CMK (cell line): ENCODE data around the gene ST6GALNAC4.

Experiments used
- DNase-seq: peaks from one replicate; pipeline ENCODE4 v3.0.0-alpha.2; 2010; ENCODE audit warnings: low read depth

ST6GALNAC4 gene

DNA sequence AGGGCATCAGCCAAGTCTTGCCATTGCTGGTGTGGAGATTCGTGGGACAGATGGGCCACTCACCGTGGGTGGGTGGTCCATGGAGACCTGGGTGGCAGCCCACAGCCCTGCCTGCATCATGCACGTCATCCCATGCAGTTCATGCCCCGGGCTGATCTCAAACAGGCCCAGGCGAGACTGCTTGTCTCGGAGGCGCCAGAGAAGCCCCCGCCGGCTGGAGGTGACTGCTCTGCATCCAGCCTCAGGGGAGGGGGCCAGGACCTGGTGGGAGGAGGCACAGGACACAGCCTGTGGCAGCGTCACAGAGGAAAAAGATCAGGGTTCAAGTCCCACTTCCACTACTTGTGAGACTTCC is 12.8 kb upstream of the ST6GALNAC4 start:
- DNase-seq, result no peak

DNA sequence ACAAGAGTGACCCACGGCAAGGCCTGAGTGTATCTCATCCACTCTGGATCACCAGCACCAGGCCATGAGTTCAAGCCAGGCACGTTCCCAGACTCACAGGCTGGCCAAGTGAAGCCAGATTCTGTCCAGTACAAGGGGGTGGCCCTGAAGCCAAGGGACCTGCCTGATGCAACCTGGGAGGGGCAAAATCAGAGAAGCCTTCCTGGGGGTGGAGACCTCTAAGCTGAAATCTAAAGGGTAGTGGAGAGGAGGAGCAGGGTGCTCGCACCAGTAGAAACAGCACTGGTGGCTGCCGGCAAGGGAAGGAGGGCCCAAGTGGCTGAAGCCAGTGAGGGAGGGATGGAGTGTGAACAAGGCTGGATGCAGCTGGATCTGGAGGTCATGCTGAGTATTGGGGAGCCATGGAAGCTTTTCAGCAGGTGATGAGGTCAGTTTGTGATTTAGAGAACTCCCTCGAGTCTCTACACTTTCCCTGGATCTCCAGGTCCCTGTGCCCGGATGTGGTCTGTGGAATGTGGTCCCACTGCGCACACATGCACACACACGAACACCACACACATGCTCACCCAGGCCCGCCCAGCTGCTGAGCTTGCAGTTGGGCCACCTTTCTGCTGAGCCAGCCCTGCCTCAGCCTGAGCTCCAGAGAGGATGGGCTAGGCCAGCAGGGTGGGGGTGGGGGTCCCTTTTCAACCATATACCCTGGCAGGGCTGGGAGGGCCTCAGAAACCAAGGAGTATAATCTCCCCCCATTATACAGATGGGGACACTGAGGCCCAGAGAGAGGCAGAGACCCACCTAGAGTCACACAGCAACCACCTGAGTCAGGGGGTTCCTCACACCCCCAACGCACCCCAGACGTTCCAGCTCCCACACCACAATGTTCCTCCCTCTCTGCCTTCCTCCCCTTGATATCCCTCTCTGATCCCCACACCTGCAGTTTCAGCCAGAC is 12.1 kb upstream of the ST6GALNAC4 start:
- no peak for DNase-seq

DNA sequence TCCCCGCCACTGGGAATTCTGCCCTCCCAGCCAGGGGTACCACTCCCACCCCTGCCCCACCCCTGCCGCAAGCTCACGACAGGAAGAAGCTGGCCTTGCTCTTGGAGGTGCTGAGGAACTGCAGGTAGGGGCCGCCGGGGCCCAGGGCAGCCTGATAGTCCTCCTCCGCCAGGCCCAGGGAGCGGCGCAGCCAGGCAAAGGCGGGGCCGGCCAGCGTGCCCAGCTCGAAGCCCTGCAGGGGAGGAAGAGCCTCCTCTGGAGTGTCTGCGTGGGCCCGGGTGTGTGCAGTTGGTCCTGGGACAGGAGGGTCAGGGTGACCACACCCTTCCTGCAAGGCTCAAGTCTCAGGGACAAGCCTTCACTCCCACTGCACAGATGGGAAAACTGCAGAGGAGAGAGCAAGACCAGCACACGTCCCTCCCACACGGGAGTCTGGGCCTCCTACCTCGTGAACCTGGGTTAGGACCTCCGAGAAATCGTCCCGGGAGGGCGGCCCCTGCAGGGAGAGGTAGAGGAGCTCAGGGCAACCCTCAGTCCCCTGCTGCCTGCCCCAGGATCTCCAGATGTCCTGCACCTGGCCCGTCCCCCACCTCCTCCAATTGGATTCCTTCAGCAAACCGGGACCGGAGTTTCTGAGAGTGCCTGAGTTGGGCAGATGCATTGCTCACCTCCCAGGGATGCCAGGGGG is 11.3 kb upstream of the ST6GALNAC4 start:
- no peak for DNase-seq

DNA sequence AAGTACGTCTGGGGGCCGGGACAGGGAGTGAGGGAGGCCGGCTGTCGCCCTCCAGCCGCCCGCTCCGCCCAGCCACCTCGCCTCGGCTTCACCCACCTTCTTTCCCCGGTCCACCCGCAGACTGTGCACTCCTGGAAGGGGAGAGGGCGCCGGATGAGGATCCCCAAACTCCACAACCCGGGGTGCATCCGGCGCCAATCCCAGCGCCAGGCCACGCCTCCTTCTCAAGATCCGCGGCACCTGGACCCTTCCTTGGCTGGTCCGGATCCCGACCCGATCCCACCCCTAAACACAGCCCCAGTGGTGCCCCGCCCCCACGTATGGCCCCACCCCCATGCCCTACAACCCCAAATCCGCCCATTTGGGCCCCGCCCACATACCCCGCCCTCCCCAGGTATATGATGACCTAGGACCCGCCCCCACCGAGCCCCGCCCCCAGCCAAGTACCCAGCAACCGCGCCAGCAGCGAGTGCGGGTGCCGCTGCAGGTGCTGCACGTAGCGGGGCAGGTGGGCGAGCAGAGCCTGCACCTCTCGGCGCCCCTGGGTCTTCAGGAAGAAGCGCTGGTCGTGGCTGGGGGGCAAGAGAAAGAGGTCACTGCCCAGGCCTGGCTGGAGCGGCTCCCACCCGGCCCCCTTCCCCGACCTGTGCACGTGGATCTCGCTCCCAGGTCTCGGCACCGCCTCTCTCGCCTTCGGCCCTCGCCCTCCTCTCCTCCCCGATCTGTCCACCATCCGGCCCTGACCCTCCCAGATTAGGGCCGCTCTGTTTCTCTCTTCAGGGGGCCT is 10.6 kb upstream of the ST6GALNAC4 start:
- DNase-seq, result no peak

DNA sequence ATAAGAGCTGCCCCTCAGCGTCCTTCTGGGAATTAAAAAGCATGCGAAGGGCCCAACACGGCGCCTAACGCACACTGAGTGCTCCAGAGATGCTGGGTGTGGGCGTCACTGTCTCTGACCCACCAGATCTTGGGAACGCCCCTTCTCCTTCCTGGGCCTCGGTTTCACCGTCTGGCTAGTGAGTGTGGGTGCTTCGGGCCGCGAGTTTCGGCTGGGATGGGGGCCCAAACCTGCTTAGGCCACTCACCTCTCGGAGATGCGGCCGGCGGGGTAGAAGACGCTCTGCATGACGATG is 10.0 kb upstream of the ST6GALNAC4 start:
- DNase-seq, result no peak

DNA sequence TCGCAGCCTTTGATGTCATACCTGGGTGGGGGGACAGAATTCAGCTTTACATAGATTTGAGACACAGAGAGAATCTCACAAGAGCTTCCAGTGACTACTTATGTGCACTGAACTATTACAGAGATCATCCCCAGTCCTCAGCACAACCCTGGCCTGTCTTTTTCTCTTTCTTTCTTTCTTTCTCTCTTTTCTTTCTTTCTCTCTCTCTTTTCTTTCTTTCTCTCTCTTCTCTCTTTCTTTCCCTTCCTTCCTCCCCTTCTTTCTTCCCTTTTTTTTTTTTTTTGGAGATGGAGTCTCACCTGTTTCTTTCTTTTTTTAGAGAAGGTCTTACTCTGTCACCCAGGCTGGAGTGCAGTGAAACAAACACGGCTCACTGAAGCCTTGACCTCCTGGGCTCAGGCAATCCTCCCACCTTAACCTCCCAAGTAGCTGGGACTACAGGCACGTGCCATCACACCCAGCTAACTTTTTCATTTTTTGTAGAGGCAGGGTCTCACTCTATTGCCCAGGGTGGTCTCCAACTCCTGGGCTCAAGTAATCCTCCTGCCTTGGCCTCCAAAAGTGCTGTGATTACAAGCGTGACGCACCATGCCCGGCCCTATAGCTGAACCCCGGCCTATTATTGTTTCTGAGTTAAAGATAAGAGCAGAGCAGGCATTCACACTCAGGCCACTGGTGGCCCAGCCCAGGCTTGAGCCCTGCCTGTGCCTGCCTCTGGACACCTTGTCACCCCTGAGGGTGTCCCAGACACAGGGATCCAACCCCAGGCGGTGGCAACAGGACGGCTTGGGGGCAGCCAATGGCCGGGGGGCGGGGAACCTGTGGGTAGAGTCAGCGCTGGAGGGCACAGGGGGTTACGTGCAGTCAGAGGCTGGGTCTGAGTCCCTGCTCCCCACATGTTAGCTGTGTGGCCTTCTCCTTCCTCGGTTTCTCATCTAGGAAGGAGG is 9.4 kb upstream of the ST6GALNAC4 start:
- no peak for DNase-seq

DNA sequence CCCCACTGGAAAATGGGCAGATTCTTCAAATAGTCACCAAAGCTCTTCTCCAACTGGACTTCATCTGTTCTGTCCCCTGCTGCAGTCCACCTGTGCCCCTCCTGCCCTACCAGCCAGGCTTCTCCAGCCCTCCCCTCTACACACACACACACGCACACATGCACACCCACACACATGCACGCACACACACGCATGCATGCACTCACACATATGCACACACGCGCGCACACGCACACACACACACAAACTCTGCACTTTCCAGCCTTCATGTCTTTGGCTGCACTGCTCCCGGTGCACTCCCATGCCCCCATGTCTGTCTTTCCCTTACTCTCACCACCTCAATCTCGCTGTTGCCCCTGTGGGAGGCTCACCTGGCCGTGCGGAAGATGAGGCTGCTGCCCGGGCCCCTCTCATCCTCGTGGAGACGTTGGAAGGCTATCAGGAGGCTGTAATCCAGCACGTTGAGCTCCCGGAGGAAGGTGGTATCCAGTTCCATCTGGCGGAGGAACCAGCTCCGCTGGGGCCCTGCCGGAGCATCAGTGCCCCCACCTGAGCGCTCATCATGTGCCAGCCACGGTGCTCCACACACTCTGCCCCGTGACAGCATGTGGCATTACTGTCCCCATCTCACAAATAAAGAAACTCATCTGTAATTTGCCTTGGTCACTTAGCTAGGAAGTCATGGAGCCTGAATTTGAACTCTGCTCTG is 8.0 kb upstream of the ST6GALNAC4 start:
- no peak for DNase-seq

DNA sequence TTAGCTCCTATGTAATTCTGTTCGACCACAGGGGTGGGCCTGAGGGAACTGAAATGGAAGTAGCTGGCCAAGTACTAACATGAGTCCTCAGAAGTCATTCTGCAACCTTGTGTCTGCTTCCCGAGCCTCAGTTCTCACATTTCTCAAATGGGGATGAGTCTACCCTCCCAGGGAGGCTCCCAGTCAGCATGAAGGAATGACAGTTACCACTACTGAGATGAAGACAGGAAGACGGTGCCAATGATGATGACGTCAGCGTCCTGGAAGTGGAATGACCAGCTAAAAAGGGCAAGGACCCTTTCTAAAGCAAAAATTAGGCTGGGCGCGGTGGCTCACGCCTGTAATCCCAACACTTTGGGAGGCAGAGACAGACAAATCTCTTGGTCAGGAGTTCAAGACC is 6.9 kb upstream of the ST6GALNAC4 start:
- no peak for DNase-seq

DNA sequence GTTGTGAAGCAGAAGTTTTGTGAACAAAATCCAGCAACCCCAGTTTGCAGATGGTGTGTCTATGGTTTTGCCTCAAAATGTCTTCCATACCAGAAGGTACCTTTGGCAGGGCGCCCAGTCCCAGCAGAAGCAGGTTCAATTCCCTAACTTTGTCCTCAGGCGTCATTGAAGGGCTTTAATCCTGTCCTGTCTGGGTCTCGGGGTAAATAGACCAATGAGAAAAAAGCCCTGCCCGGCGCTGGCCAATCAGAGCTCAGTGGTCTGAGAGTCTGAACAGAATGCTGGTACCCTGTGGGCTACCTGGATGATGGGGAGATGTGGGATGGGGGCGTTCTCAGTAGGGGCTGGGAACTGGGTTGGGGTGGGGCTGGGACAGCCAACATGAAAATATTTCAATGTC is 6.2 kb upstream of the ST6GALNAC4 start:
- DNase-seq, result no peak

DNA sequence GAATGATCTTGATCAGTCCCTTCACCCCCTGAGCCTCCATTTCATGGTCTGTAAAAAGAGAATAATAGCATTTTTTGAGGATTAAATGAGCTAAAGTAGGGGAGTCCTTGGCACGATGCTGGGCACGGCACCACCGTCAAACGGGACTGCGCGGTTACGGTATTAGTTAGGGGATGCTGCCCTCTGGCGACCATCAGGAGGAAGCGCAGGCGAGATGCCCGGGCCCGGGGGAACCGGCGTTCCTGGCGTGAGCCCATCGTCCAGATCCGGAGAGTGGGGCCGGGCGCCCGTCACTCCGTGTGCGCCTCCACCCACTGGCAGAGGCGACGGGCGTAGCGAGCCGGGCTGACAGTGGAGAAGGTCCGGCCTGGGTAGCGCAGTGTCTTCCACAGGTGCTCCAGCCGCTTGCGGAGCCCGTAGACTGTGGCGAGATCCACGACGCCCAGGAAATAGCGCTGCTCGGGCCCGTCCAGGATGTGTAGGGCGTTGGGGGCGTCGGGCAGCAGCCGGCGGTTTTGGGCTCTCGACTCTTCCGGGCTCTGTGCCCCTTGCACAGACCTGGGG is 4.8 kb upstream of the ST6GALNAC4 start:
- no peak for DNase-seq

DNA sequence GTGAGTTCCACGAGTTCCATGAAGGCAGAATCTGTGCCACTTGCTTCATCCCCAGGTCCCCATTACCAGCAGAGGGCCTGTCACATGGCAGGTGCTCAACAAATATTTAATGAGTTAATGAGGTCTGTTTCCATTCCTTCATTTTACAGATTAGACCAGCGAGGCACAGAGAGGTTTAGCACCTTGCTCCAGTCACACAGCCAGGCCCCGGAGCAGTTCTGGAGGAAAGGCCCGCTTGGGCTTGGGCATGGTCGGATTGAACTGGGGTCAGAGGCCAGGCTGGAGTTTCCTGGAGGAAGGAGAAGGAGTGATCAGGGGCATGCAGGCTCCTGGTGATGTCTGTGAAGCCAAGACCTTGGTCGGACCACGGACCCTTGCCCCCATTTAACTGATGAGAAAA is 4.0 kb upstream of the ST6GALNAC4 start:
- no peak for DNase-seq

DNA sequence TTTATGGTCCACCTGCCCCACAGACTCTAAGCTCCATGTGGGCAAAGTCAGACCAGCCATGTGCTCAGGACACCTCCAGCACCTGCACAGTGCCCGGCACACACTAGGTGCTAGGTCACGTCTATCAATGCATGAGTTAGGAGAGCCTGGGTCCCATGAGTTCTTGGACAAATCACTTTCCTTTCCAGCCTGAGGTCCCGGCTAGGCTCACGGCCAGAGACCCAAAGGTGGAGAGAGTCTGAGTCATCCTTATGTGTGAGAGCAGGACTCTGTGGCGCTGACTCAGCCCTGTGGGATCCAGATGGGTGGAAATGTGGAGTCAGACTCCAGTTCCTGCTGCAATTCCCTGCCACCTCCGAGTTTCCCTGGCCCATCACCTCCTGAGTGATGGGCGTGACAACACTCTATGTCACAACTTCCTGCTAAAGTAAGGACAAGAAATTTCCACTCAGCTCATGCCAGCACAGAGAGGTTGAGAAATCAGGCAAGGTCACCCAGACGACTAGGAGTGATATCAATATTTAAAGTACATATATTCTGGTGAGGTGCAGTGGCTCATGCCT is 2.5 kb upstream of the ST6GALNAC4 start:
- DNase-seq, result no peak

DNA sequence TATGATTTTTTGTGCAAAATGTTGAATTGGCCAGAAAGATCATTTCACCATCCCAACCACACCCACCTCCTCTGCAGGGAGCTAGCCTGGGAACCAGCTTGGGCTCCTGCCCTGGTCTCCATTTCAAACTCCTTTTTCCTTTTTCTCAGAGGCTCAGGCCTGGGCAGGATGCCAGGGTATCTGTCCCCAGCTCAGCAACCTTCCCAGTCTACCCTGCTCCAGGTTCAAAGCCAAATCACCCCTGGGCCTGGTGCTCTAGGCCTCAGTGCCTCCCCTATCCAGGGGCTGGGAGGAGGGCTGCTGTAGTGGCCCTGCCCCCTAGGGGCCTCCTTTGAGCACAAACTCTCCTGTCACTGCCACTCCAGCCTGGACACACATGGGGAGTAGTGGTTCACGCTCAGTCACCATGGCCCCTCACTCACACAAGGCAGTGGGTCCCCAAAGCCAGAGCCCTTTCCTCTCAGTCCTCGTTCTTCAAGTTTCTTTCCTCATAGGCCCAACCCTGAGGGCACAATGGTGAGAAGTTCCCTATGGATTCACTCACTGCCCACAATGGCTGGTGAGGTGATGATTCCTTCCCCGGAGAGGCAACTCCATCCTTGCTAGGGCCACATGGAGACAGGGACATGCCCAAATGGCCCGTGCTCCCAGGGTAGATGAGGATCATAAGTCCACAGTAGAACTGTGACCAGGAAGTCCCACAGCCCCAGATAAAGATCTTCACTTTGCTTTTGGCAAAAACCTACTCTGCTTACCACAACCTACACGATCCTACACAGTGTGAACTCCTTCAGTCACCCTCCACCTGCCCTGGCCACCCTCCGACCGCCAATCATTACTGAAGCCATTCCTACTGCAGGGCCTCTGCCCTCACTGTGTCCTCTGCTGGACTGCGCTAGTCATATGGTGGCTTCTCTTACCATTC is 1.6 kb upstream of the ST6GALNAC4 start:
- no peak for DNase-seq

DNA sequence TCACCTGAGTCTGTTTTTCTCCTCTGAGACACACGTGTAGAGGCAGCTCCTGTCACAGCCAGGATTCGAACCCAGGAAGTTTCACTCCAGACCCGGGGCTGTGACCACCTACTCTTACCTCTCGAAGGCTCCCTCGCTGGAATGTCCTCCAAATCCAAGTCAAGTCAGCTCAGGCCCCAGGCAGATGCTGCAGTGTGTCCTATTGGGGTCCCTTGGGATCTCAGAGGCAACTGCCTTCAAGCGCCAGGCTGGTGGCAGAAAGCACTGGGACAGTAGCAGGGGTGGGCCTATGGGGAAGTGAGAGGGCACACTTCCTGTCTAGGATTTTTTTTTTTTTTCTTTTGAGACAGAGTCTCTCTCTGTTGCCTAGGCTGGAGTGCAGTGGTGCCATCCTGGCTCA is 762 bp upstream of the ST6GALNAC4 start:
- no peak for DNase-seq

DNA sequence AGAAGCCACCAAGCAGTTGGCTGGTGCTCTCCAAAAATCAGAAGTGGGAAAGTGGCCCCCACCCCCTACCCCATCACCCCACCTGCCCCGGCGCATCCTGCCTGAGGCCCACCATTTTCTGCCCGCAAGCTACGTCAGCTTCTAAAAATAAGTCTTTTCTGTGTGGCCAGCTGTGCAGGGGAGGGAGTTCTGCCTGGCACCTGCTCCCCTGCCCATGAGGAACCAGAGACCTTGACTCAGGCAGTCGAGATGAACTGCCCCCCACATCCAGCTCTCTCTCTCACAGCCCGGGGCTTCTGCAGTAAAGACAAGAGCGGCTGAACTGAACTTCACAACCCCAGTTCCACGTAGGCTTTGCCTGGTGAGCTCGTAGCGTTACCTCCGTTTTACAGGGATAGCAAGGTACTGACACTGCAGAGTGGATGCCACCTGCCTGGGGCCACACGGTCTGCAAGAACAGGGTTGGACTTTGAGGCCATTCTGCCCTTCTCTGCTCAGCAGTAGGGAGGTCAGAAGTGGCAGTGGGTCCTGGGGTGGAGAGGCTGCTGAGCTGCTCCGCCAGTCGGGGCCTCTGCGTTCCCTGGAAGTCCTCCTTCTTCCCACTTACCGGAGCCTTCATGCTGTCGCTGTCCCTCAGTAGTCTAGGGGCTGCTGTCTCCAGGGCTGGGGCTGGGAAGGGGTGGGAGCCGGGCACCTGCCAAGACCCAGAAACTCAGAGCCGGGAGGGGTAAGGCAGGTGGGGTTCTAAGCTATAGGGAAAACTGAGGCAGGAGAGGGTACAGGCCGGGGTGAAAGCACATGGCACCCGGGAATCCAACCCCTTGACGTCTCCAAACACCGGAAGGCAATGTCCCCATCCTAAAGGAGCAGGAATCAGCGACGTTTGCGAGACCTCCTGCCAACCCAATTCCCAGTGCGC is 781 bp downstream of the ST6GALNAC4 start:
- no peak for DNase-seq

DNA sequence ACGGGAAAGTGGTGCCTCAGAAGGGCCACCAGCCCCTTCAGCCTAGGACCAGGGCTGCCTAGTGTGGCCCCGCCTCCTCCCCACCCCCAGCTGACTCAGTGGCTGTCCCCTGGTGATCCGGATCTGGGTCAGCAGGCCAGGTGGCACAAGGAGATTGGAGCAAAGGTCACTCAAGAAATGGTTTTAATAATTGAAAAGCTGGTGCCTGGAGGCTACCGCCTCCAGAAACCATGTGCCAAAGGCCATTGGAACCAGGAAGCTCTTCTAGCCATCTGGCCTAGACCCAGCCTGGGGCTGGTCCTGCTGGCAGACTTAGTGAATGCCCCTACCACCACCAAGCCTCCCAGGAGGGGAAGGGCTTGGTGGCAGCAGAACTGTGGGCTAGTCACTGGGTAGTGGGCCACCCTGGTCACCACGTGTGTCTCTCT is 1.5 kb downstream of the ST6GALNAC4 start:
- DNase-seq, result no peak

DNA sequence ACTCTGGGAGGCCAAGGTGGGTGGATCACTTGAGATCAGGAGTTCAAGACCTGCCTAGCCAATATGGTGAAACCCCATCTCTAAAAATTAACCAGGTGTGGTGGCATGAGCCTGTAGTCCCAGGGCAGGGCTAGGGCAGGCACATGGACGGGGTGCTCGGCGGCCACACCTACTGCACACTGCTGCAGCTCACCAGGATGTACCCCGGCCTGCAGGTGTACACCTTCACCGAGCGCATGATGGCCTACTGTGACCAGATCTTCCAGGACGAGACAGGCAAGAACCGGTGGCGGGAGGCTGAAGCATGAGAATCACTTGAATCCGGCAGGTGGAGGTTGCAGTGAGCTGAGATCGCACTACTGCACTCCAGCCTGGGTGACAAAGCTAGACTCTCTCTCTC is 3.2 kb downstream of the ST6GALNAC4 start:
- DNase-seq, result no peak

DNA sequence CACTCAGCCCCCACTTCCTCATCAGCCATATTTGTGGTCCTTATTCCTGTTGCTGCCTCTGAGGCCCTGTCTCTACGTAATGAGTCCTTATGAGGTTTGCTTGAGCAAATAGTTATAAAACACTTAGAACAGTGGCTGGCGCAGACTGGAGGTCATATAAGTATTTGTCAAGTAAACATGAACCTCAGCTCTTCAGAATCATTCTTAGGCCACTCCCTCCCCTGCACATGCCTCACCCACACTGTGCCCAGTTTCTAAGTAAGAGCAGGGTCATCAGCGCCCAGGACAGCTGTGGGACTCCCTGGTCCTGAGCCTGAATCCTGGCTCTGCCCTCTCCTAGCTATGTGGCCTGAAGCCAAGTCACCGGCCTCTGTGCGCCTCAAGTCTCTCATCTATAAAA is 4.0 kb downstream of the ST6GALNAC4 start:
- no peak for DNase-seq
